Activated CD8-positive, alpha-beta T cell treated with anti-CD3 and anti-CD28 coated beads for 36 hours (primary cell): ENCODE results near the gene LCP2. TPM values are rescaled to one million over a fixed set of nuclear protein-coding genes. Genes with fewer than 3 reads are reported as not detected.

Experiments used
- ATAC-seq: fragments of 200-7000 bp; cut with Tn5 transposase; one replicate; pipeline ENCODE4 v1.10.0; 2021; ENCODE audit warnings: mild to moderate bottlenecking, moderate library complexity
- CTCF ChIA-PET: fragments of 350-600 bp; sonication (Branson Sonifier 250); formaldehyde crosslinking; loops from one replicate; lab custom pipeline; 2021; ENCODE audit warnings: antibody characterized with exemption; lab: Charles Lee
- POLR2A ChIA-PET: fragments of 350-600 bp; sonication (Branson Sonifier 250); formaldehyde crosslinking; loops from one replicate; lab custom pipeline; 2021; ENCODE audit warnings: antibody characterized with exemption; lab: Charles Lee
- DNase-seq: peaks from one replicate; pipeline ENCODE4 v3.0.0-alpha.2; 2020
- H3K27ac Mint-ChIP-seq: one replicate; pipeline ENCODE4 v1.8.0; 2021; ENCODE audit warnings: mild to moderate bottlenecking, mixed read lengths
- H3K27me3 Mint-ChIP-seq: one replicate; pipeline ENCODE4 v1.8.0; 2021; ENCODE audit warnings: mixed read lengths
- H3K36me3 Mint-ChIP-seq: one replicate; pipeline ENCODE4 v1.8.0; 2021; ENCODE audit warnings: low read depth, mixed read lengths
- H3K4me1 Mint-ChIP-seq: one replicate; pipeline ENCODE4 v1.8.0; 2021; ENCODE audit warnings: low read depth, mixed read lengths
- H3K4me3 Mint-ChIP-seq: one replicate; pipeline ENCODE4 v1.8.0; 2021; ENCODE audit warnings: mild to moderate bottlenecking, moderate library complexity, mixed read lengths
- H3K9me3 Mint-ChIP-seq: one replicate; pipeline ENCODE4 v1.8.0; 2021; ENCODE audit warnings: mixed read lengths
- intact Hi-C: fragments of 100-400 bp; cut with micrococcal nuclease; formaldehyde crosslinking; loops from one replicate; pipeline ENCODE4 v1.10.0; 2022
- total RNA-seq, 2 experiments: library from RNA; stranded (reverse); gene quantifications; one replicate each; pipeline ENCODE4 v1.2.3, GENCODE V29; 2021
- TF ChIP-seq, protein P1 (sequence below): fragments of 200-600 bp; IDR thresholded peaks from one replicate; pipeline ENCODE4 v1.8.0; 2022; ENCODE audit warnings: antibody characterized with exemption, mild to moderate bottlenecking

Gene LCP2
- total RNA-seq, 2 experiments from 2014 or later, result 243 to 259 TPM

GRCh38 chr5:170308686-170309085 lies 11.1 kb upstream of the LCP2 start:
- H3K36me3 Mint-ChIP-seq, result peaks cover 4% of the 10 kb centered on the region
- intact Hi-C loops, result no loop called here
- TF ChIP-seq, protein P1, sequence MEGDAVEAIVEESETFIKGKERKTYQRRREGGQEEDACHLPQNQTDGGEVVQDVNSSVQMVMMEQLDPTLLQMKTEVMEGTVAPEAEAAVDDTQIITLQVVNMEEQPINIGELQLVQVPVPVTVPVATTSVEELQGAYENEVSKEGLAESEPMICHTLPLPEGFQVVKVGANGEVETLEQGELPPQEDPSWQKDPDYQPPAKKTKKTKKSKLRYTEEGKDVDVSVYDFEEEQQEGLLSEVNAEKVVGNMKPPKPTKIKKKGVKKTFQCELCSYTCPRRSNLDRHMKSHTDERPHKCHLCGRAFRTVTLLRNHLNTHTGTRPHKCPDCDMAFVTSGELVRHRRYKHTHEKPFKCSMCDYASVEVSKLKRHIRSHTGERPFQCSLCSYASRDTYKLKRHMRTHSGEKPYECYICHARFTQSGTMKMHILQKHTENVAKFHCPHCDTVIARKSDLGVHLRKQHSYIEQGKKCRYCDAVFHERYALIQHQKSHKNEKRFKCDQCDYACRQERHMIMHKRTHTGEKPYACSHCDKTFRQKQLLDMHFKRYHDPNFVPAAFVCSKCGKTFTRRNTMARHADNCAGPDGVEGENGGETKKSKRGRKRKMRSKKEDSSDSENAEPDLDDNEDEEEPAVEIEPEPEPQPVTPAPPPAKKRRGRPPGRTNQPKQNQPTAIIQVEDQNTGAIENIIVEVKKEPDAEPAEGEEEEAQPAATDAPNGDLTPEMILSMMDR, result no peak
- H3K27me3 Mint-ChIP-seq, result no peaks in the 10 kb centered on the region
- H3K4me3 Mint-ChIP-seq, result no peak overlapping the region
- CTCF ChIA-PET, result interaction anchor here (0.6 to 19.3 kb wide), 4 partner anchors 9 to 30 kb away, joined by 3 to 204 read pairs (median 4); no protein-coding TSS in a partner anchor
- POLR2A ChIA-PET, result interaction anchor here (1.4 kb wide), 1 partner anchor 26 kb away, joined by 7 read pairs; no protein-coding TSS in a partner anchor
- H3K27ac Mint-ChIP-seq, result no peak overlapping the region
- no peak for DNase-seq
- no peaks in the 10 kb centered on the region for H3K9me3 Mint-ChIP-seq
- peaks cover 82% of the 10 kb centered on the region for H3K4me1 Mint-ChIP-seq
- ATAC-seq, result no peak

- intact Hi-C loops, result no loop called here
- ChIA-PET CTCF (interaction anchor here (1.1 to 19.3 kb wide), 5 partner anchors 8 to 31 kb away, joined by 3 to 204 read pairs (median 5); no protein-coding TSS in a partner anchor), POLR2A (interaction anchor here (0.6 to 21.9 kb wide), 8 partner anchors 10 to 41 kb away, joined by 3 to 470 read pairs (median 6); partner anchors contain the start of gene LCP2)
- H3K9me3 Mint-ChIP-seq, result no peaks in the 10 kb centered on the region
- ATAC-seq (no peak), DNase-seq (no peak)
- no peak overlapping the region for H3K27ac Mint-ChIP-seq
- no peak overlapping the region for H3K4me3 Mint-ChIP-seq
- H3K4me1 Mint-ChIP-seq, result peaks cover 83% of the 10 kb centered on the region
- TF ChIP-seq, protein P1, result no peak
- H3K36me3 Mint-ChIP-seq, result peaks cover 4% of the 10 kb centered on the region
- no peaks in the 10 kb centered on the region for H3K27me3 Mint-ChIP-seq
Observed at GRCh38 chr5:170307575-170308465, 10.2 kb upstream of the LCP2 start.

GRCh38 chr5:170306381-170306831 lies 8.8 kb upstream of the LCP2 start:
- H3K4me3 Mint-ChIP-seq, result no peak overlapping the region
- peak overlapping the region; percentile 63 for H3K27ac Mint-ChIP-seq
- peak; percentile 43 for ATAC-seq
- ChIA-PET CTCF (interaction anchor here (1.3 to 19.3 kb wide), 5 partner anchors 9 to 80 kb away, joined by 3 to 204 read pairs (median 4); partner anchors contain the start of gene LCP2), POLR2A (interaction anchor here (1.3 to 21.9 kb wide), 8 partner anchors 8 to 47 kb away, joined by 4 to 470 read pairs (median 8); partner anchors contain the start of gene LCP2)
- intact Hi-C loops, result no loop called here
- peaks cover 4% of the 10 kb centered on the region for H3K36me3 Mint-ChIP-seq
- no peaks in the 10 kb centered on the region for H3K9me3 Mint-ChIP-seq
- TF ChIP-seq, protein P1, result no peak
- H3K4me1 Mint-ChIP-seq, result peaks cover 80% of the 10 kb centered on the region
- no peaks in the 10 kb centered on the region for H3K27me3 Mint-ChIP-seq
- DNase-seq, result peak; percentile 60

- TF ChIP-seq, protein P1, result no peak
- Mint-ChIP-seq H3K4me3 (no peak overlapping the region), H3K4me1 (peaks cover 81% of the 10 kb centered on the region), H3K27me3 (no peaks in the 10 kb centered on the region), H3K9me3 (no peaks in the 10 kb centered on the region), H3K36me3 (peaks cover 4% of the 10 kb centered on the region), H3K27ac (peak overlapping the region; percentile 63)
- ATAC-seq (no peak), DNase-seq (no peak)
- ChIA-PET CTCF (interaction anchor here (1.0 to 19.3 kb wide), 5 partner anchors 8 to 31 kb away, joined by 3 to 204 read pairs (median 3); partner anchors contain the start of gene LCP2), POLR2A (interaction anchor here (1.3 to 21.9 kb wide), 7 partner anchors 7 to 39 kb away, joined by 4 to 470 read pairs (median 11); partner anchors contain the start of gene LCP2)
- intact Hi-C loops, result no loop called here
Observed at GRCh38 chr5:170305646-170306025, 8.1 kb upstream of the LCP2 start.
